HCT116 (cell line): Measurements from ENCODE around the gene PRR15L.

Source experiments
- EGR1 ChIP-seq: IDR thresholded peaks from 2 replicates; pipeline ENCODE4 v1.6.1; 2012; ENCODE audit warnings: low read depth
- POLR2A ChIP-seq: IDR thresholded peaks from 2 replicates; pipeline ENCODE4 v1.7.0; 2011; ENCODE audit warnings: borderline replicate concordance; ENCODE audit not compliant: insufficient read depth, insufficient read length; ENCODE audit errors: extremely low read depth
- RAD21 ChIP-seq: IDR thresholded peaks from 2 replicates; pipeline ENCODE4 v1.6.1; 2012; ENCODE audit warnings: low read depth, mild to moderate bottlenecking
- REST ChIP-seq: IDR thresholded peaks from 2 replicates; pipeline ENCODE4 v1.6.1; 2012; ENCODE audit warnings: low read depth
- TF ChIP-seq, protein P1 (sequence below), 3 experiments: fragments of 200-600 bp in 1 of 3; sonication (generic) in 1 of 3; IDR thresholded peaks in 2 of 3; conservative IDR thresholded peaks in 1 of 3; 2 replicates each; pipeline ENCODE4 v1.5.1; 2012 to 2017; ENCODE audit warnings: low read depth in 2 of 3, low read length in 2 of 3, antibody characterized with exemption in 1 of 3, borderline replicate concordance in 1 of 3, control low read depth in 1 of 3, mild to moderate bottlenecking in 1 of 3, mixed read lengths in 1 of 3, mixed run types in 1 of 3, moderate library complexity in 1 of 3; ENCODE audit not compliant: insufficient read depth in 1 of 3

- TF ChIP-seq REST (no peak), POLR2A (no peak), EGR1 (no peak), RAD21 (no peak)
- TF ChIP-seq, protein P1, sequence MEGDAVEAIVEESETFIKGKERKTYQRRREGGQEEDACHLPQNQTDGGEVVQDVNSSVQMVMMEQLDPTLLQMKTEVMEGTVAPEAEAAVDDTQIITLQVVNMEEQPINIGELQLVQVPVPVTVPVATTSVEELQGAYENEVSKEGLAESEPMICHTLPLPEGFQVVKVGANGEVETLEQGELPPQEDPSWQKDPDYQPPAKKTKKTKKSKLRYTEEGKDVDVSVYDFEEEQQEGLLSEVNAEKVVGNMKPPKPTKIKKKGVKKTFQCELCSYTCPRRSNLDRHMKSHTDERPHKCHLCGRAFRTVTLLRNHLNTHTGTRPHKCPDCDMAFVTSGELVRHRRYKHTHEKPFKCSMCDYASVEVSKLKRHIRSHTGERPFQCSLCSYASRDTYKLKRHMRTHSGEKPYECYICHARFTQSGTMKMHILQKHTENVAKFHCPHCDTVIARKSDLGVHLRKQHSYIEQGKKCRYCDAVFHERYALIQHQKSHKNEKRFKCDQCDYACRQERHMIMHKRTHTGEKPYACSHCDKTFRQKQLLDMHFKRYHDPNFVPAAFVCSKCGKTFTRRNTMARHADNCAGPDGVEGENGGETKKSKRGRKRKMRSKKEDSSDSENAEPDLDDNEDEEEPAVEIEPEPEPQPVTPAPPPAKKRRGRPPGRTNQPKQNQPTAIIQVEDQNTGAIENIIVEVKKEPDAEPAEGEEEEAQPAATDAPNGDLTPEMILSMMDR (IDR thresholded peaks at IDR 0.05 in 2 of 3, conservative IDR thresholded peaks at IDR 0.05 in 1 of 3; ENCODE audit: borderline replicate concordance in 1 of 3, insufficient read depth in 1 of 3, low read depth in 2 of 3, low read length in 2 of 3) = no peak
These were observed 45.9 kb upstream of the PRR15L start for GRCh38 chr17:48003417-48004151.
